ENCODE results near the gene LTB4R. TPM values are rescaled to one million over a fixed set of nuclear protein-coding genes. Genes with fewer than 3 reads are reported as not detected.

LTB4R gene
- total RNA-seq, 1 experiment from 2014 or later = 13.4 TPM

- H3K4me1 Mint-ChIP-seq (ENCODE audit: low read depth, unreplicated experiment) = no peaks in the 10 kb centered on the region
- no peaks in the 10 kb centered on the region for H3K9me3 Mint-ChIP-seq (ENCODE audit: low read depth, unreplicated experiment)
- H3K27ac Mint-ChIP-seq (ENCODE audit: unreplicated experiment) = no peak overlapping the region
- CTCF ChIA-PET = no interaction called here
- intact Hi-C loops (cut with micrococcal nuclease; ENCODE audit: unreplicated experiment) = no loop called here
- no peak overlapping the region for H3K4me3 Mint-ChIP-seq (ENCODE audit: low read depth, unreplicated experiment)
- no TSS peak for BruUV-seq (replicated peaks)
- no peak for DNase-seq
- peaks cover 7% of the 10 kb centered on the region for H3K36me3 Mint-ChIP-seq (ENCODE audit: insufficient read depth, unreplicated experiment)
- no peaks in the 10 kb centered on the region for H3K27me3 Mint-ChIP-seq (ENCODE audit: unreplicated experiment)
- TF ChIP-seq, protein P1, sequence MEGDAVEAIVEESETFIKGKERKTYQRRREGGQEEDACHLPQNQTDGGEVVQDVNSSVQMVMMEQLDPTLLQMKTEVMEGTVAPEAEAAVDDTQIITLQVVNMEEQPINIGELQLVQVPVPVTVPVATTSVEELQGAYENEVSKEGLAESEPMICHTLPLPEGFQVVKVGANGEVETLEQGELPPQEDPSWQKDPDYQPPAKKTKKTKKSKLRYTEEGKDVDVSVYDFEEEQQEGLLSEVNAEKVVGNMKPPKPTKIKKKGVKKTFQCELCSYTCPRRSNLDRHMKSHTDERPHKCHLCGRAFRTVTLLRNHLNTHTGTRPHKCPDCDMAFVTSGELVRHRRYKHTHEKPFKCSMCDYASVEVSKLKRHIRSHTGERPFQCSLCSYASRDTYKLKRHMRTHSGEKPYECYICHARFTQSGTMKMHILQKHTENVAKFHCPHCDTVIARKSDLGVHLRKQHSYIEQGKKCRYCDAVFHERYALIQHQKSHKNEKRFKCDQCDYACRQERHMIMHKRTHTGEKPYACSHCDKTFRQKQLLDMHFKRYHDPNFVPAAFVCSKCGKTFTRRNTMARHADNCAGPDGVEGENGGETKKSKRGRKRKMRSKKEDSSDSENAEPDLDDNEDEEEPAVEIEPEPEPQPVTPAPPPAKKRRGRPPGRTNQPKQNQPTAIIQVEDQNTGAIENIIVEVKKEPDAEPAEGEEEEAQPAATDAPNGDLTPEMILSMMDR (IDR thresholded peaks at IDR 0.05; ENCODE audit: unreplicated experiment) = no peak
Observed at GRCh38 chr14:24264298-24264697, 47.0 kb upstream of the LTB4R start.

DNA sequence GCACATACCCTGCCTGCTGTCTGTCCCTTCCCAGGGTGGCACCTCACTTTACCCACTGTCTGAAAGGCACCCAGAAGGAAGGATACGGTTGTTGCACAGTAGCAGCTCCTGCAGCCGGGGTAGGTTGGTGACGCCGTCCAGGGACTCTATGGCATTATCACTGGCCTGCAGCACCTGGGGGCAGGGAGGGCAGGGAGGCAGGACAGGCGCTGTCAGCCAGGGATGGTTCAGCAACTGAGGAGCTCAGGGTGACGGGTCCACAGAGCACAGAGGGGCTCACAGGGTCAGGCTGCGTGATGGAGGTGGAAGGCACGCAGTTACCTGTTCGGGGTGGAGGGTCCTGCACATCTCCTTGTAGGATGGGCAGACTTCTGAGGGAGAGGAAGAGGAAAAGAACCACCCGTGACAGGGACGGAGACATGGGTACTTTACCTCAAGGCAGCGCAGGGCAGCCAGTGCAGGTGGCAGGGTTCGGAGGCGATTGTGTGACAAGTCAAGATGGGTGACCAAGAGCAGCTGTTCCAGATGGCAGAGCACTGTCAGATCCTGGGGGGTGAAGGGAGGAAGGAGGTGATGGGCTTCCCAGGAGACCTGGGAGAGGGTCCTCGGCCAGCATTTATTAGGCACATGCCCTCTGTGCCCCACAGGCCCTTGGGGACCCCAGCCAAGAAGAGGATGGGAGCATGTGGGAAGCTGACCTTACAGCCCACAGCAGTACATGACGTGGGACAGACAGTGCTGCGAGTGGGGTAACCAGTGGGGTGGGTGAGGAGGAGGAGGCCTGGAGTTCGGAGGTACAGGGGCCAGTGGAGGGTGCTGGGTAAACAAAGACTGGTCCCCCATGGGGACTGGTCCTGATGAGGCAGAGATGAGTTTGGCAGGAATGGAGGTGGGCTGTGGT lies 44.7 kb upstream of the LTB4R start:
- CTCF ChIA-PET = no interaction called here
- Mint-ChIP-seq H3K9me3 (ENCODE audit: low read depth, unreplicated experiment) (no peaks in the 10 kb centered on the region), H3K27ac (ENCODE audit: unreplicated experiment) (no peak overlapping the region)

GRCh38 chr14:24267516-24267915 lies 43.8 kb upstream of the LTB4R start:
- CTCF ChIA-PET = no interaction called here
- intact Hi-C loops (cut with micrococcal nuclease; ENCODE audit: unreplicated experiment) = no loop called here
- TF ChIP-seq, protein P1 (IDR thresholded peaks at IDR 0.05; ENCODE audit: unreplicated experiment) = no peak
- Mint-ChIP-seq H3K27ac (ENCODE audit: unreplicated experiment) (no peak overlapping the region), H3K4me1 (ENCODE audit: low read depth, unreplicated experiment) (peaks cover 11% of the 10 kb centered on the region), H3K4me3 (ENCODE audit: low read depth, unreplicated experiment) (no peak overlapping the region), H3K27me3 (ENCODE audit: unreplicated experiment) (no peaks in the 10 kb centered on the region), H3K9me3 (ENCODE audit: low read depth, unreplicated experiment) (no peaks in the 10 kb centered on the region), H3K36me3 (ENCODE audit: insufficient read depth, unreplicated experiment) (peaks cover 27% of the 10 kb centered on the region)
- DNase-seq = no peak
- BruUV-seq (replicated peaks) = no TSS peak

More for the DNA sequence above, 44.7 kb upstream of the LTB4R start:
- intact Hi-C loops (cut with micrococcal nuclease; ENCODE audit: unreplicated experiment) = no loop called here
- BruUV-seq (replicated peaks) = no TSS peak
- TF ChIP-seq, protein P1 (IDR thresholded peaks at IDR 0.05; ENCODE audit: unreplicated experiment) = no peak
- no peak for DNase-seq
- Mint-ChIP-seq H3K4me3 (ENCODE audit: low read depth, unreplicated experiment) (no peak overlapping the region), H3K27me3 (ENCODE audit: unreplicated experiment) (no peaks in the 10 kb centered on the region), H3K4me1 (ENCODE audit: low read depth, unreplicated experiment) (peaks cover 2% of the 10 kb centered on the region), H3K36me3 (ENCODE audit: insufficient read depth, unreplicated experiment) (peaks cover 20% of the 10 kb centered on the region)

- TF ChIP-seq, protein P1 (IDR thresholded peaks at IDR 0.05; ENCODE audit: unreplicated experiment) = no peak
- no peak for DNase-seq
- Mint-ChIP-seq H3K4me1 (ENCODE audit: low read depth, unreplicated experiment) (peaks cover 18% of the 10 kb centered on the region), H3K36me3 (ENCODE audit: insufficient read depth, unreplicated experiment) (peaks cover 27% of the 10 kb centered on the region), H3K9me3 (ENCODE audit: low read depth, unreplicated experiment) (no peaks in the 10 kb centered on the region), H3K27ac (ENCODE audit: unreplicated experiment) (no peak overlapping the region), H3K4me3 (ENCODE audit: low read depth, unreplicated experiment) (no peak overlapping the region), H3K27me3 (ENCODE audit: unreplicated experiment) (no peaks in the 10 kb centered on the region)
- CTCF ChIA-PET = no interaction called here
- intact Hi-C loops (cut with micrococcal nuclease; ENCODE audit: unreplicated experiment) = no loop called here
- BruUV-seq (replicated peaks) = no TSS peak
Observed at GRCh38 chr14:24268225-24268624, 43.1 kb upstream of the LTB4R start.

Data from Calu3 (cell line).